GM12891 (cell line): ENCODE data around the gene ELOVL2.

ENCODE experiments used
- DNase-seq: peaks from one replicate; pipeline ENCODE4 v3.0.0; 2011; ENCODE audit warnings: low spot score; ENCODE audit not compliant: insufficient read length
- FAIRE-seq: peaks from 2 replicates; lab custom pipeline; 2011; peaks lifted over from hg19 to GRCh38; lab: Jason Lieb, UNC
- PAX5 ChIP-seq: IDR thresholded peaks from 2 replicates; pipeline ENCODE4 v1.6.1; 2011; ENCODE audit warnings: low read length, moderate library complexity, mild to moderate bottlenecking; ENCODE audit not compliant: insufficient read depth, severe bottlenecking
- POLR2A ChIP-seq: IDR thresholded peaks from 2 replicates; pipeline ENCODE4 v1.6.1; 2011; ENCODE audit warnings: low read depth, low read length, control low read depth
- POLR2AphosphoS5 ChIP-seq: IDR thresholded peaks from 2 replicates; pipeline ENCODE4 v1.6.1; 2011; ENCODE audit warnings: low read depth, low read length, control low read depth
- POU2F2 ChIP-seq: IDR thresholded peaks from 2 replicates; pipeline ENCODE4 v1.6.1; 2011; ENCODE audit warnings: low read depth, mild to moderate bottlenecking, control low read depth, low read length, moderate library complexity
- SPI1 ChIP-seq: IDR thresholded peaks from 2 replicates; pipeline ENCODE4 v1.6.1; 2011; ENCODE audit warnings: low read depth, low read length, control low read depth
- TAF1 ChIP-seq: IDR thresholded peaks from 2 replicates; pipeline ENCODE4 v1.6.1; 2011; ENCODE audit warnings: low read depth, low read length, control low read depth

Gene ELOVL2

GRCh38 chr6:11078266-11078665, 34.2 kb upstream of the ELOVL2 start:
- TF ChIP-seq TAF1 (no peak), POLR2AphosphoS5 (no peak), PAX5 (no peak), POLR2A (no peak), SPI1 (no peak), POU2F2 (no peak)
- no peak for DNase-seq
- FAIRE-seq = no peak

- DNase-seq (no peak), FAIRE-seq (no peak)
- no peak for TF ChIP-seq POLR2AphosphoS5
- no peak for TF ChIP-seq POU2F2
- no peak for TF ChIP-seq POLR2A
- no peak for TF ChIP-seq PAX5
- TF ChIP-seq SPI1 = no peak
- TF ChIP-seq TAF1 = no peak
These were observed 32.4 kb upstream of the ELOVL2 start for GRCh38 chr6:11076540-11076939.

GRCh38 chr6:11072101-11072500, 28.0 kb upstream of the ELOVL2 start:
- DNase-seq (no peak), FAIRE-seq (no peak)
- no peak for TF ChIP-seq SPI1
- no peak for TF ChIP-seq PAX5
- no peak for TF ChIP-seq POLR2AphosphoS5
- no peak for TF ChIP-seq POLR2A
- TF ChIP-seq POU2F2 = no peak
- TF ChIP-seq TAF1 = no peak

GRCh38 chr6:11069760-11070159, 25.7 kb upstream of the ELOVL2 start:
- FAIRE-seq (no peak), DNase-seq (no peak)
- no peak for TF ChIP-seq PAX5
- TF ChIP-seq POU2F2 = no peak
- TF ChIP-seq POLR2A = no peak
- TF ChIP-seq TAF1 = no peak
- no peak for TF ChIP-seq POLR2AphosphoS5
- TF ChIP-seq SPI1 = no peak

- TF ChIP-seq SPI1 = no peak
- TF ChIP-seq POLR2AphosphoS5 = no peak
- TF ChIP-seq PAX5 = no peak
- no peak for TF ChIP-seq POU2F2
- no peak for TF ChIP-seq TAF1
- no peak for TF ChIP-seq POLR2A
- FAIRE-seq (no peak), DNase-seq (no peak)
These were observed 23.2 kb upstream of the ELOVL2 start for GRCh38 chr6:11067348-11067747.

GRCh38 chr6:11066505-11067347, 22.6 kb upstream of the ELOVL2 start:
- FAIRE-seq = no peak
- no peak for TF ChIP-seq POU2F2
- no peak for TF ChIP-seq POLR2AphosphoS5
- TF ChIP-seq TAF1 = no peak
- TF ChIP-seq SPI1 = no peak
- TF ChIP-seq PAX5 = no peak
- TF ChIP-seq POLR2A = no peak
- DNase-seq = no peak

GRCh38 chr6:11065436-11066202, 21.5 kb upstream of the ELOVL2 start:
- DNase-seq (no peak), FAIRE-seq (no peak)
- TF ChIP-seq PAX5 (no peak), TAF1 (no peak), POU2F2 (no peak), SPI1 (no peak), POLR2AphosphoS5 (no peak), POLR2A (no peak)

GRCh38 chr6:11064836-11065235, 20.7 kb upstream of the ELOVL2 start:
- FAIRE-seq (no peak), DNase-seq (no peak)

GRCh38 chr6:11062715-11063114, 18.6 kb upstream of the ELOVL2 start:
- FAIRE-seq = no peak
- DNase-seq = no peak
- TF ChIP-seq POU2F2 = no peak
- no peak for TF ChIP-seq POLR2A
- no peak for TF ChIP-seq POLR2AphosphoS5
- TF ChIP-seq SPI1 = no peak
- TF ChIP-seq PAX5 = no peak
- no peak for TF ChIP-seq TAF1

More at GRCh38 chr6:11064836-11065235, 20.7 kb upstream of the ELOVL2 start:
- TF ChIP-seq POLR2AphosphoS5 = no peak
- TF ChIP-seq TAF1 = no peak
- no peak for TF ChIP-seq SPI1
- no peak for TF ChIP-seq PAX5
- no peak for TF ChIP-seq POU2F2
- TF ChIP-seq POLR2A = no peak
